Coronary artery (tissue), 2 donors: ENCODE results near the gene NUDCD2.

Source experiments
- DNase-seq: peaks from one replicate; pipeline ENCODE4 v3.0.0-alpha.2; 2017; ENCODE audit warnings: low spot score
- H3K27ac ChIP-seq, 2 donors: fragments of 200-600 bp; sonication (generic); one replicate each; pipeline ENCODE4 v1.5.1; 2016 to 2019
- H3K4me3 ChIP-seq: fragments of 200-600 bp; sonication (generic); 2 replicates; pipeline ENCODE4 v1.5.1; 2016; ENCODE audit warnings: mild to moderate bottlenecking, moderate library complexity
- TF ChIP-seq, protein P1 (sequence below): fragments of 200-600 bp; sonication (generic); IDR thresholded peaks from one replicate; pipeline ENCODE4 v1.5.1; 2019; ENCODE audit warnings: antibody characterized with exemption

NUDCD2 gene

GRCh38 chr5:163473635-163474243 is 13.8 kb upstream of the NUDCD2 start:
- H3K4me3 ChIP-seq = no peak overlapping the region
- TF ChIP-seq, protein P1, sequence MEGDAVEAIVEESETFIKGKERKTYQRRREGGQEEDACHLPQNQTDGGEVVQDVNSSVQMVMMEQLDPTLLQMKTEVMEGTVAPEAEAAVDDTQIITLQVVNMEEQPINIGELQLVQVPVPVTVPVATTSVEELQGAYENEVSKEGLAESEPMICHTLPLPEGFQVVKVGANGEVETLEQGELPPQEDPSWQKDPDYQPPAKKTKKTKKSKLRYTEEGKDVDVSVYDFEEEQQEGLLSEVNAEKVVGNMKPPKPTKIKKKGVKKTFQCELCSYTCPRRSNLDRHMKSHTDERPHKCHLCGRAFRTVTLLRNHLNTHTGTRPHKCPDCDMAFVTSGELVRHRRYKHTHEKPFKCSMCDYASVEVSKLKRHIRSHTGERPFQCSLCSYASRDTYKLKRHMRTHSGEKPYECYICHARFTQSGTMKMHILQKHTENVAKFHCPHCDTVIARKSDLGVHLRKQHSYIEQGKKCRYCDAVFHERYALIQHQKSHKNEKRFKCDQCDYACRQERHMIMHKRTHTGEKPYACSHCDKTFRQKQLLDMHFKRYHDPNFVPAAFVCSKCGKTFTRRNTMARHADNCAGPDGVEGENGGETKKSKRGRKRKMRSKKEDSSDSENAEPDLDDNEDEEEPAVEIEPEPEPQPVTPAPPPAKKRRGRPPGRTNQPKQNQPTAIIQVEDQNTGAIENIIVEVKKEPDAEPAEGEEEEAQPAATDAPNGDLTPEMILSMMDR = no peak
- DNase-seq = no peak
- no peak overlapping the region for H3K27ac ChIP-seq

- no peak overlapping the region for H3K27ac ChIP-seq
- TF ChIP-seq, protein P1 = no peak
- H3K4me3 ChIP-seq = no peak overlapping the region
- no peak for DNase-seq
Observed at GRCh38 chr5:163467682-163468081, 7.8 kb upstream of the NUDCD2 start.

DNA sequence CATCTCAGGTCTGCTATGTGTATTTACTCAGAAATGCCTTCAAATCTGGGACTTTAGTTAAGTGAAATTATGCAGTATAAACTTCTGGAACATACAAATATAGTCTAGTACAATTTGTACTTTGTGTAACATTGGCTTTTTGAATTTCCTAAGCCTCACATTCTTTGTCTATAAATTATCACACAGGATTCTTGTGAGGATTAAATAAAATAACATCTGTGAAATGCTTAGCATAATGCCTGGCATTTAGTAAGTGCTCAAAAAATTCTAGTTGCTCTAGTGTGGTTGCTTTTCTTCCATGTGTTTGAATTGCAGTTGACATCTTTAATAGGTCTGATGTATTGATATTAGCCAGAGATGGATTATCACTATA is 3.1 kb upstream of the NUDCD2 start:
- no peak overlapping the region for H3K27ac ChIP-seq

GRCh38 chr5:163460562-163461171 is 765 bp upstream of the NUDCD2 start, which contains the start of gene HMMR:
TSS of gene HMMR (plus strand) at chr5:163460632. CDS start at chr5:163460693, 61 bp downstream.
- Histone ChIP-seq H3K27ac (peak within 1 kb of the TSS; percentile 96), H3K4me3 (peak within 1 kb of the TSS; percentile 84)
- DNase-seq = no peak
- TF ChIP-seq, protein P1 = no peak

More for the DNA sequence above, 3.1 kb upstream of the NUDCD2 start:
- TF ChIP-seq, protein P1 = no peak
- no peak overlapping the region for H3K4me3 ChIP-seq
- no peak for DNase-seq

DNA sequence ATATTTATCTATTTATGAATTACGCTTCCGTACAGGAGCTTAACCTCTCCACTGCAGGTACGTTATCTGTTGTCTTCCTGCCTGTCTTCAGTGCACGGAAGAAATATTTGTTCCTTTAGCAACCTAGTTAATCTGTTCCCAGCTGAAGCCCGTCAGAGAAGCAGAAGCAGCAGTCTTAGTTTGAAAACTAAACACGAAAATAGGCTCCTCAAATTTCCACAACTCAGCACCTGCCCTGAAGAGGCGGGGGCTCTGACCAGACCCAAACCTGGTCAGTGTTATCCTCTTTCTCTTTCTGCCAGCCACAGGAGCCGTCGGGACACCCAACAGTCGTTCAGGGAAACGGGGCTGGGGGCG is 462 bp downstream of the NUDCD2 start:
- DNase-seq = no peak
- TF ChIP-seq, protein P1 = no peak
- Histone ChIP-seq H3K4me3 (peak overlapping the region; percentile 84), H3K27ac (peak overlapping the region; percentile 96)

- DNase-seq = no peak
- TF ChIP-seq, protein P1 = no peak
- Histone ChIP-seq H3K4me3 (peak overlapping the region; percentile 84), H3K27ac (peak overlapping the region in 1 of 2 donors; percentile 96)
Observed at GRCh38 chr5:163458778-163459385, 1.0 kb downstream of the NUDCD2 start.

DNA sequence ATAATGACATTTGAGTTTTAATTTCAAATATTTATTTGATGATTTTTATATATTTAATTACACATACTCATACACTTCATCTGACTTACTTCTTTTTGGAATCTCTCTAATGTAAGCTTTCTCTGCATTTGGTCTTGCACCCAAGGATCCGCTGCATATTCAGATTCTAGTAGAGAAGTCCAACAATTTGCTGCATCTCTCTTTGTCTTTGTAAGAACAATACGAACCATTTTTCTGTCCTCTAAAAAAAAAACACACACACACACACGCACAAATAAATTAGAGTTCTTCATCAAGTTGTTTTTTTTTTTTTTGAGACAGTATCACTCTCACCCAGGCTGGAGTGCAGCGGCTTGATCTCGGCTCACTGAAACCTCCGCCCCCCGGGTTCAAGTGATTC is 3.1 kb downstream of the NUDCD2 start:
- TF ChIP-seq, protein P1 = no peak
- Histone ChIP-seq H3K27ac (no peak overlapping the region), H3K4me3 (no peak overlapping the region)
- no peak for DNase-seq
